ENCODE results near the gene UROC1. TPM values are rescaled to one million over a fixed set of nuclear protein-coding genes. Genes with fewer than 3 reads are reported as not detected.

Gene UROC1
- total RNA-seq, 1 experiment from 2014 or later, result not detected

DNA sequence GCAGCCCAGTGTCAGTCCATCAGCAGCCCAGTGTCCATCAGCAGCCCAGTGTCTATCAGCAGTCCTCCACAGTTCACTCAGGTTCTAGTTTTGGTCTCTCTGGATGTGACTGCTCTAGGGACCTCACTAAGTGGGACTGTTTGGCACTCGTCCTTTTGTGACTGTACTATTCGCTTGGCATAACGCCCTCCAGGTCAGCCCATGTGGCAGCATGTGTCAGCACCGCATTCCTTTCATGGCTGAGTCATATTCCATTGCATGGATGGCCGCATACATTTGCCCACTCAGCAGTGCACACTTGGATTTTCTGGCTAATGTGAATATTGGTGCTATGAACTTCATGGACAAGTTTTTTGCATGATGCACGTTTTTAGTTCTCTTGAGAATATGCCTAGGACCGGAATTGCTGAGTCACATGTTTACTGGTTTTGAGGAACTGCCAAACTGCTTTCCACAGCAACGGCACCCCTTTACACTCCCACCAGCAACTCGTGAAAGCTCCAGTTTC lies 22.8 kb upstream of the UROC1 start:
- peaks cover 9% of the 10 kb centered on the region; the same call in 1 of the 2 replicates for H3K4me1 ChIP-seq (replicated peaks; ENCODE audit: insufficient read depth)
- H3K9me3 ChIP-seq (ENCODE audit: insufficient read depth, low read depth), result no peaks in the 10 kb centered on the region
- no peaks in the 10 kb centered on the region for H3K9me2 ChIP-seq (ENCODE audit: insufficient read depth)
- POLR2A ChIA-PET (ENCODE audit: unreplicated experiment), result no interaction called here
- no TSS peak for BruUV-seq (replicated peaks)
- CTCF ChIA-PET, result interaction anchor here (0.8 kb wide), 1 partner anchor 29 kb away, joined by 4 read pairs; no protein-coding TSS in a partner anchor
- H3K27me3 ChIP-seq (ENCODE audit: insufficient read depth, low read depth), result peaks cover 33% of the 10 kb centered on the region
- TF ChIP-seq EZH2 (IDR thresholded peaks at IDR 0.05; ENCODE audit: low read depth) (no peak), CTCF (conservative IDR thresholded peaks at IDR 0.05) (no peak)
- no peaks in the 10 kb centered on the region for H3K79me2 ChIP-seq (ENCODE audit: low read depth)
- no peaks in the 10 kb centered on the region for H4K20me1 ChIP-seq (ENCODE audit: insufficient read depth)
- 0 out of 2 replicates have a peak overlapping the region, but pooled peaks have one; percentile 21 for H3K4me2 ChIP-seq
- H3K36me3 ChIP-seq (ENCODE audit: low read depth), result no peaks in the 10 kb centered on the region
- intact Hi-C loops (cut with micrococcal nuclease; ENCODE audit: unreplicated experiment), result no loop called here
- peak; percentile 72 to 73 for DNase-seq
- H3K4me3 ChIP-seq, result no peak overlapping the region
- no peak overlapping the region for H3K27ac ChIP-seq
- H2AFZ ChIP-seq, result no peak overlapping the region
- no peaks in the 10 kb centered on the region for H3F3A ChIP-seq (ENCODE audit: insufficient read depth, low read depth)

DNA sequence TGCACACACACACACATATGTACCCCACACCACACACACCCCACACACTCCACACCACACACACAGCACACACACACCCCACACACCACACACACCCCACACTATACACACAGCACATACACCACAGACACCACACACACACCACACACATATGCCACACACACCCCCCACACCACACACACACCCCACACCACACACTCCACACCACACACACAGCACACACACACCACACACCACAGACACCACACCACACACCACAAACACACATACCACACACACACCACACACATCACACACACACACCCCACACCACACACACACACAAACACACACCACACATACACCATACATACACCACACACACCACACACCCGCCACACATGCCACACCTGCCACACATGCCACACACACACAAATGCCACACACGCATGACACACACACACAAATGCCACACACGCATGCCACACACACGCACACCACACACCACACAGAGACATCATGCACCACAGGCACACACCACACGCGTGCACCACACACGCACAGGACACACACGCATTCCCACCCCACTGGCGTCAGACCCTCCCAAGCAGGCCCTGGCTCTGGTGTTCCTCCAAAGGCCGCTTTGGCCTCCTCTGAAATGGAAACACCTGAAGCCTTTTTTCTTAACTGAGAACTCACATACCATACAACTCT lies 22.1 kb upstream of the UROC1 start:
- H3K27me3 ChIP-seq (ENCODE audit: insufficient read depth, low read depth), result peaks cover 40% of the 10 kb centered on the region
- intact Hi-C loops (cut with micrococcal nuclease; ENCODE audit: unreplicated experiment), result no loop called here
- no peak overlapping the region for H3K4me3 ChIP-seq
- no peaks in the 10 kb centered on the region for H3K9me2 ChIP-seq (ENCODE audit: insufficient read depth)
- no peaks in the 10 kb centered on the region for H4K20me1 ChIP-seq (ENCODE audit: insufficient read depth)
- POLR2A ChIA-PET (ENCODE audit: unreplicated experiment), result no interaction called here
- H3K4me1 ChIP-seq (replicated peaks; ENCODE audit: insufficient read depth), result peaks cover 9% of the 10 kb centered on the region; the same call in 1 of the 2 replicates
- CTCF ChIA-PET, result no interaction called here
- H3K36me3 ChIP-seq (ENCODE audit: low read depth), result no peaks in the 10 kb centered on the region
- H3K79me2 ChIP-seq (ENCODE audit: low read depth), result no peaks in the 10 kb centered on the region
- H3K4me2 ChIP-seq, result no peak overlapping the region
- no peak for DNase-seq
- no peaks in the 10 kb centered on the region for H3F3A ChIP-seq (ENCODE audit: insufficient read depth, low read depth)
- H3K27ac ChIP-seq, result no peak overlapping the region
- no TSS peak for BruUV-seq (replicated peaks)
- H3K9me3 ChIP-seq (ENCODE audit: insufficient read depth, low read depth), result no peaks in the 10 kb centered on the region
- no peak for TF ChIP-seq CTCF (conservative IDR thresholded peaks at IDR 0.05)
- no peak for TF ChIP-seq EZH2 (IDR thresholded peaks at IDR 0.05; ENCODE audit: low read depth)
- H2AFZ ChIP-seq, result no peak overlapping the region

DNA sequence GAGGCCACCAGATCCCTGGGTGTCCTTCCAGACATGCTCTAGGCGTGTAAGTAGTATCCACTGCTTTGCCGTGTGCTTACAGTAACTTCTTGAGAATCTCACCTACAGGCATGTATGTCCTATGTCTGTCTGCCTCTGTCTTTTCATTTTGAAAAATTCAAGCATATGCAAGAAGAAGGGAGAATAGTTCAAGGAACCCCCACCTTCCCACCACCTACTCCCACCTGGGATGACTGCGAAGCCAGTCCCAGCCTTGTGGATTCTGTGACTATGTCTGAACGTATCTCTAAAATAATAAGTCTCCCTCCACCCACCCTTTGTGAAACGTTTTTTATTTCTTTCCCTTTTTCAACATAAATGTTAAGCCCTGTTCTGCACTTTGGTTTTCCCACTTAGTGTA lies 21.4 kb upstream of the UROC1 start:
- no peak for TF ChIP-seq EZH2 (IDR thresholded peaks at IDR 0.05; ENCODE audit: low read depth)
- TF ChIP-seq CTCF (conservative IDR thresholded peaks at IDR 0.05), result no peak
- ChIA-PET CTCF (no interaction called here), POLR2A (ENCODE audit: unreplicated experiment) (no interaction called here)
- Histone ChIP-seq H3K4me3 (no peak overlapping the region), H3K4me1 (replicated peaks; ENCODE audit: insufficient read depth) (peaks cover 9% of the 10 kb centered on the region; the same call in 1 of the 2 replicates), H3K4me2 (no peak overlapping the region), H2AFZ (no peak overlapping the region), H3K27ac (no peak overlapping the region), H4K20me1 (ENCODE audit: insufficient read depth) (no peaks in the 10 kb centered on the region), H3F3A (ENCODE audit: insufficient read depth, low read depth) (no peaks in the 10 kb centered on the region), H3K79me2 (ENCODE audit: low read depth) (no peaks in the 10 kb centered on the region), H3K9me3 (ENCODE audit: insufficient read depth, low read depth) (no peaks in the 10 kb centered on the region), H3K9me2 (ENCODE audit: insufficient read depth) (no peaks in the 10 kb centered on the region), H3K27me3 (ENCODE audit: insufficient read depth, low read depth) (peaks cover 47% of the 10 kb centered on the region), H3K36me3 (ENCODE audit: low read depth) (no peaks in the 10 kb centered on the region)
- no peak for DNase-seq
- no TSS peak for BruUV-seq (replicated peaks)
- intact Hi-C loops (cut with micrococcal nuclease; ENCODE audit: unreplicated experiment), result no loop called here

Data from PC-9 (cell line).